Neural cell (in vitro differentiated cells): ENCODE measurements around the gene CCIN. TPM values are rescaled to one million over a fixed set of nuclear protein-coding genes. Genes with fewer than 3 reads are reported as not detected.

Experiments
- H2AFZ ChIP-seq: fragments of 200-600, 300-800 bp; sonication (generic), shearing (Covaris generic); 2 replicates; pipeline ENCODE4 v1.6.0; 2014; ENCODE audit warnings: low read depth, mild to moderate bottlenecking, antibody characterized with exemption, low read length, moderate library complexity
- H3F3A ChIP-seq: fragments of 200-600 bp; shearing (Covaris generic); 2 replicates; pipeline ENCODE4 v1.6.1; 2016; ENCODE audit warnings: mild to moderate bottlenecking, moderate library complexity, mixed read lengths, antibody characterized with exemption, low read length; ENCODE audit not compliant: insufficient read depth, poor library complexity, severe bottlenecking
- H3K27ac ChIP-seq: fragments of 200-600, 300-800 bp; sonication (generic), shearing (Covaris generic); 2 replicates; pipeline ENCODE4 v1.5.1; 2014; ENCODE audit warnings: mild to moderate bottlenecking, low read length, moderate library complexity
- H3K27me3 ChIP-seq: fragments of 300-800, 200-600 bp; sonication (generic), shearing (Covaris generic); 2 replicates; pipeline ENCODE4 v1.6.0; 2014; ENCODE audit warnings: mild to moderate bottlenecking, low read depth, low read length, moderate library complexity; ENCODE audit not compliant: insufficient read depth
- H3K36me3 ChIP-seq: fragments of 300-800, 200-600 bp; sonication (generic), shearing (Covaris generic); 2 replicates; pipeline ENCODE4 v1.5.1; 2014; ENCODE audit warnings: mild to moderate bottlenecking, antibody characterized with exemption, low read length, moderate library complexity; ENCODE audit not compliant: insufficient read depth
- H3K4me2 ChIP-seq: fragments of 300-800, 200-600 bp; sonication (generic), shearing (Covaris generic); 2 replicates; pipeline ENCODE4 v1.6.0; 2014; ENCODE audit warnings: mild to moderate bottlenecking, low read length
- H3K4me3 ChIP-seq: fragments of 300-800, 200-600 bp; sonication (generic), shearing (Covaris generic); 2 replicates; pipeline ENCODE4 v1.5.1; 2014; ENCODE audit warnings: mild to moderate bottlenecking, low read length, moderate library complexity
- H3K79me2 ChIP-seq: fragments of 200-600 bp; shearing (Covaris generic); replicated peaks from 2 replicates; pipeline ENCODE4 v1.6.0; 2014; ENCODE audit warnings: mild to moderate bottlenecking, low read length, moderate library complexity; ENCODE audit not compliant: insufficient read depth
- H3K9ac ChIP-seq: fragments of 300-800, 200-600 bp; sonication (generic), shearing (Covaris generic); 2 replicates; pipeline ENCODE4 v1.6.1; 2016; ENCODE audit warnings: mild to moderate bottlenecking, low read length, mixed read lengths
- H3K9me2 ChIP-seq: fragments of 200-600 bp; shearing (Covaris generic); 2 replicates; pipeline ENCODE4 v1.6.1; 2016; ENCODE audit warnings: mild to moderate bottlenecking, low read length, mixed read lengths; ENCODE audit not compliant: insufficient read depth
- H3K9me3 ChIP-seq: fragments of 200-600, 300-800 bp; sonication (generic), shearing (Covaris generic); 2 replicates; pipeline ENCODE4 v1.6.1; 2016; ENCODE audit warnings: mild to moderate bottlenecking, mixed run types, low read length, moderate library complexity, mixed read lengths
- H4K20me1 ChIP-seq: fragments of 200-600 bp; shearing (Covaris generic); 2 replicates; pipeline ENCODE4 v1.6.1; 2016; ENCODE audit warnings: mild to moderate bottlenecking, mixed run types; ENCODE audit not compliant: insufficient read depth
- EP300 ChIP-seq: fragments of 450-650 bp; conservative IDR thresholded peaks from 2 replicates; pipeline ENCODE4 v1.6.1; 2014; ENCODE audit warnings: antibody characterized with exemption, mild to moderate bottlenecking, moderate library complexity; ENCODE audit not compliant: poor library complexity, severe bottlenecking
- EZH2 ChIP-seq: fragments of 200-600, 300-800 bp; shearing (Covaris generic), sonication (generic); IDR thresholded peaks from 2 replicates; pipeline ENCODE4 v1.6.1; 2014; ENCODE audit warnings: antibody characterized with exemption, low read length, borderline replicate concordance, mild to moderate bottlenecking; ENCODE audit not compliant: insufficient read depth, poor library complexity, severe bottlenecking
- MXI1 ChIP-seq: fragments of 450-650 bp; conservative IDR thresholded peaks from 2 replicates; pipeline ENCODE4 v1.6.1; 2014; ENCODE audit warnings: antibody characterized with exemption, mild to moderate bottlenecking; ENCODE audit not compliant: poor library complexity, severe bottlenecking
- POLR2AphosphoS5 ChIP-seq: IDR thresholded peaks from 2 replicates; pipeline ENCODE4 v1.6.1; 2012
- RAD21 ChIP-seq: fragments of 450-650 bp; conservative IDR thresholded peaks from 2 replicates; pipeline ENCODE4 v1.6.1; 2014; ENCODE audit warnings: antibody characterized with exemption, mild to moderate bottlenecking, moderate library complexity
- REST ChIP-seq: IDR thresholded peaks from 2 replicates; pipeline ENCODE4 v1.6.1; 2012; ENCODE audit warnings: borderline replicate concordance
- SMC3 ChIP-seq: fragments of 450-650 bp; conservative IDR thresholded peaks from 2 replicates; pipeline ENCODE4 v1.6.1; 2014; ENCODE audit warnings: antibody characterized with exemption, mild to moderate bottlenecking, moderate library complexity; ENCODE audit not compliant: poor library complexity
- TAF1 ChIP-seq: IDR thresholded peaks from 2 replicates; pipeline ENCODE4 v1.6.1; 2012; ENCODE audit warnings: low read depth
- polyA plus RNA-seq: library from polyadenylated mRNA; depleted of rRNA; stranded (reverse); fragments of >200 nt; gene quantifications from 2 replicates; pipeline ENCODE4 v1.2.3, GENCODE V29; 2014
- TF ChIP-seq, protein P1 (sequence below): fragments of 450-650 bp; IDR thresholded peaks from 2 replicates; pipeline ENCODE4 v1.5.1; 2014; ENCODE audit warnings: antibody characterized with exemption, mild to moderate bottlenecking, moderate library complexity; ENCODE audit not compliant: poor library complexity, severe bottlenecking

CCIN gene
- polyA plus RNA-seq, 1 donor from 2014 or later = not detected

- no peaks in the 10 kb centered on the region for H3F3A ChIP-seq
- no peak overlapping the region for H3K4me3 ChIP-seq
- no peaks in the 10 kb centered on the region for H3K79me2 ChIP-seq
- TF ChIP-seq EP300 (no peak), REST (no peak), EZH2 (no peak), SMC3 (no peak), POLR2AphosphoS5 (no peak), TAF1 (no peak), RAD21 (no peak), MXI1 (no peak)
- TF ChIP-seq, protein P1, sequence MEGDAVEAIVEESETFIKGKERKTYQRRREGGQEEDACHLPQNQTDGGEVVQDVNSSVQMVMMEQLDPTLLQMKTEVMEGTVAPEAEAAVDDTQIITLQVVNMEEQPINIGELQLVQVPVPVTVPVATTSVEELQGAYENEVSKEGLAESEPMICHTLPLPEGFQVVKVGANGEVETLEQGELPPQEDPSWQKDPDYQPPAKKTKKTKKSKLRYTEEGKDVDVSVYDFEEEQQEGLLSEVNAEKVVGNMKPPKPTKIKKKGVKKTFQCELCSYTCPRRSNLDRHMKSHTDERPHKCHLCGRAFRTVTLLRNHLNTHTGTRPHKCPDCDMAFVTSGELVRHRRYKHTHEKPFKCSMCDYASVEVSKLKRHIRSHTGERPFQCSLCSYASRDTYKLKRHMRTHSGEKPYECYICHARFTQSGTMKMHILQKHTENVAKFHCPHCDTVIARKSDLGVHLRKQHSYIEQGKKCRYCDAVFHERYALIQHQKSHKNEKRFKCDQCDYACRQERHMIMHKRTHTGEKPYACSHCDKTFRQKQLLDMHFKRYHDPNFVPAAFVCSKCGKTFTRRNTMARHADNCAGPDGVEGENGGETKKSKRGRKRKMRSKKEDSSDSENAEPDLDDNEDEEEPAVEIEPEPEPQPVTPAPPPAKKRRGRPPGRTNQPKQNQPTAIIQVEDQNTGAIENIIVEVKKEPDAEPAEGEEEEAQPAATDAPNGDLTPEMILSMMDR = no peak
- no peaks in the 10 kb centered on the region for H3K9me2 ChIP-seq
- no peaks in the 10 kb centered on the region for H3K27me3 ChIP-seq
- no peaks in the 10 kb centered on the region for H3K9me3 ChIP-seq
- no peak overlapping the region for H3K27ac ChIP-seq
- no peak overlapping the region for H2AFZ ChIP-seq
- no peaks in the 10 kb centered on the region for H4K20me1 ChIP-seq
- H3K36me3 ChIP-seq = no peaks in the 10 kb centered on the region
- no peak overlapping the region for H3K4me2 ChIP-seq
- H3K9ac ChIP-seq = no peak overlapping the region
Observed at GRCh38 chr9:36173861-36174260, 4.7 kb downstream of the CCIN start.

GRCh38 chr9:36174271-36174670 is 5.1 kb downstream of the CCIN start:
- H3K27me3 ChIP-seq = no peaks in the 10 kb centered on the region
- H3K36me3 ChIP-seq = no peaks in the 10 kb centered on the region
- no peaks in the 10 kb centered on the region for H3K9me3 ChIP-seq
- no peak overlapping the region for H3K9ac ChIP-seq
- H3K4me2 ChIP-seq = no peak overlapping the region
- no peaks in the 10 kb centered on the region for H3K79me2 ChIP-seq
- no peak for TF ChIP-seq RAD21
- TF ChIP-seq, protein P1 = no peak
- no peak for TF ChIP-seq POLR2AphosphoS5
- no peak for TF ChIP-seq REST
- TF ChIP-seq MXI1 = no peak
- no peak for TF ChIP-seq EP300
- no peak for TF ChIP-seq EZH2
- no peak for TF ChIP-seq TAF1
- TF ChIP-seq SMC3 = no peak
- H3K9me2 ChIP-seq = no peaks in the 10 kb centered on the region
- H3F3A ChIP-seq = no peaks in the 10 kb centered on the region
- H4K20me1 ChIP-seq = no peaks in the 10 kb centered on the region
- H3K27ac ChIP-seq = no peak overlapping the region
- H2AFZ ChIP-seq = no peak overlapping the region
- no peak overlapping the region for H3K4me3 ChIP-seq
